NCI-H2029 (cell line): ENCODE data around the gene SSU72.
"Not testable (repeated sequence)": the region's sequence is repeated elsewhere in the genome, so short reads cannot be mapped to it uniquely, and the experiment has no call there.

Source experiments
- DNase-seq: peaks from one replicate; lab custom pipeline; 2025; lab: John Stamatoyannopoulos, UW

The SSU72 gene

DNA sequence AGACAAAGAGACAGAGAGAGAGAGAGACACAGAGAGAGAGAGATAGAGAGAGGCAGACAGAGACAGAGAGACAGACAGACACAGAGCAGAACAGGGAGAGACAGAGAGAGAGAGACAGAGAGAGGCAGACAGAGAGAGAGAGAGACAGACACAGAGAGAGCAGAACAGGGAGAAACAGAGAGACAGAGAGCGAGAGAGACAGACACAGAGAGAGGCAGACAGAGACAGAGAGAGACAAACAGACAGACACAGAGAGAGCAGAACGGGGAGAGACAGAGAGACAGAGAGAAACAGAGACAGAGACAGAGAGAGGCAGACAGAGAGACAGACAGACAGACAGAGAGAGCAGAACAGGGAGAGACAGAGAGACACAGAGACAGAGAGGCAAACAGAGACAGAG is 20.7 kb upstream of the SSU72 start:
- DNase-seq, result not testable (repeated sequence)

DNA sequence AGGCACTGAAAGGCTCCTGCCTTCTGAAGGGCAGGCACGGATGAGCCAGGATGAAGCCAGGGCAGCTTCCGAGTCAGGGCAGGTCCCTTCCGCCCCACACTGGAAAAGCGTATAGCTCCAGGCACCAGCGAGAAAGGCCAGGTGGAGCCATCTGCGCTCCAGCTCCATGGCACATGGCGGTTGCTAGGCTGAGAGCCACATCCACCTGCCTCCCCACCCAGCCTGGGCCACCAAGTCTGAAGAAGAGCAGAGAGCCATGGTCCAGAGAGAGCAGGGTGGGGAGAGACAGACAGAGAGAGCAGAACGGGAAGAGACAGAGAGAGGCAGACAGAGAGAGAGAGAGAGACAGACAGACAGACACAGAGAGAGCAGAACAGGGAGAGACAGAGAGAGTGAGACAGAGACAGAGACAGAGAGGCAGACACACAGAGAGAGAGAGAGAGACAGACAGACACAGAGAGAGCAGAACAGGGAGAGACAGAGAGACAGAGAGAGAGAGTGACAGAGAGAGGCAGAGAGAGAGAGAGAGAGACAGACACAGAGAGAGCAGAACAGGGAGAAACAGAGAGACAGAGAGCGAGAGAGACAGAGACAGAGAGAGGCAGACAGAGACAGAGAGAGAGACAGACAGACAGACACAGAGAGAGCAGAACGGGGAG is 20.1 kb upstream of the SSU72 start:
- DNase-seq, result no peak

DNA sequence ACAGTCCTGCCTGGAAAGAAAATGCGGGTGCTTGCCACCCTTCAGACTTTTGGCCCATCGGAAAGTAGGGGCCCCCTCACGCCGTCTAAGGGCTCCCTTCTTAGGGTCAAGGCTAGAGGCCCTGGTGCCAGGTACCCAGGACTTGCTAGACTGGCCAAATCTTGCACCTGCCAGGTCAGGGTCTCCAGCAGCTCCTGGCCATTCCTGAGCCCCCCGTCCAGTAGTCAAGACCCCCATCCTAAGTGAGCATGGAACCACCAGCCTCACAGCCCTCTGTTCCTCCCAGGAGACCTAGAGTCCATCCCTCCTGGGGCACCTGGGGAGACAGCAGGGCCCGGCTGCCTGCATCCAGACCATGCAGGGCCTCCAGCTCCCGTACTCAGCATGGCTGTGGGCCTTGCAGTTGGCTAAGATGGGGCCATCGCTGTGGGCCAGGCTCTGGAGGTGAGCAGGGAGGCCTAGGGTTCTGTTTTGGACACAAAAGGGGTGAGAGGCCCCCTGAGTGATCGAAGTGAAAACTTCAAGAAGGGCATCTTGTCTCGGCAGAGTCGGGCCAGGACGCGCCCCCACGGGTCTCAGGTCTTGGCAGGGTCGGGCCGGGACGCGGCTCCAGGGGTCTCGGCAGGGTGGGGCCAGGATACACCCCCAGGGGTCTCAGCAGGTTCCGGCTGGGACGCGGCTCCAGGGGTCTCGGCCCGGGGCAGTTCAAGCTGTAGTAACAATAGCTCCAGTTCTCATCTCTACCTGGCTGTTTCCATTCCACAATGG is 19.4 kb upstream of the SSU72 start:
- no peak for DNase-seq

DNA sequence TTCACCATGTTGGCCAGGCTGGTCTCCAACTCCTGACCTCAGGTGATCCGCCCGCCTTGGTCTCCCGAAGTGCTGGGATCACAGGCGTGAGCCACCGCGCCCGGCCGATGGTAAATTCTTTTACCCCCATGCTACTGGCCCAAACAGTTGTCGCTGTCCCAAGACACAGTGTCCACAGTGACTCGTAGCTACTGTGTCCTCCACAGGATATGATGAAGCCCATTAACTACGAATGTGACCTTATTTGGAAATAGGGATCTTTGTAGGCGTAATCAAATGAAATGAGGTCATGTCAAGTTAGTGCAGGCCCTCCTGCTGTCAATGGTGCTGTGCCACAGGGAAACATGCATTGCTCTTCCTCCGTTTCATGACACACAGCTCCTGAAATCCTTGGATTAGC is 16.8 kb upstream of the SSU72 start:
- no peak for DNase-seq

DNA sequence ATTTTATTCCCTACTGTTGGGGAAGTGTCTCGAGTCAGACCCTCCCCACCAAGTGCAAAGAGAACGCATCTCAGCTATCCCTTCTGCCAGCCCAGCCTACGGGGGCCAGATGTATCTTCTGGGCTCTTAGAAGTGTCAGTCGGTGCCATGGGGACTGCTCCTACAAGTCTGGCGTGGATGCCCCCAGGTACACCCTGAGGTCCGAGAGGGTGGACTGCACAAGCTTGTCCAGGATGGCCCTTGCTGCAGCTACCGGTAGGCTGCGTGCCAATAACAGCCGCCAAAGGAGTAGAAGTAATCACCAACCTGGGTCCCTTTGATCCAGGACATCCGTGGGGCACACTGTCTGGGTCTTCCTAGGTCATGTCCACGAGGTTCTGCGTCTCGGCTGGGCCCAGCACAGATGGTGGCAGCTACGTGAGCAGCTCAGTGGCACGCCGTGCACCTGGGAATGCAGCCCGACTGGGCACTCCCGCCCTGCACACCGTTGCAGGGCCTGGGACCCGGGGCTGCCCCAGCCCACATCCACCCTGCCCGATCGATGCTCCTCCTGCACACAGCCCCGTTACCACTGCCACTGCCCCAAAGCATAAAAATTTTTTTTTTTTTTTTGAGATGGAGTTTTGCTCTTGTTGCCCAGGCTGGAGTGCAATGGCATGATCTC is 8.8 kb upstream of the SSU72 start:
- no peak for DNase-seq

DNA sequence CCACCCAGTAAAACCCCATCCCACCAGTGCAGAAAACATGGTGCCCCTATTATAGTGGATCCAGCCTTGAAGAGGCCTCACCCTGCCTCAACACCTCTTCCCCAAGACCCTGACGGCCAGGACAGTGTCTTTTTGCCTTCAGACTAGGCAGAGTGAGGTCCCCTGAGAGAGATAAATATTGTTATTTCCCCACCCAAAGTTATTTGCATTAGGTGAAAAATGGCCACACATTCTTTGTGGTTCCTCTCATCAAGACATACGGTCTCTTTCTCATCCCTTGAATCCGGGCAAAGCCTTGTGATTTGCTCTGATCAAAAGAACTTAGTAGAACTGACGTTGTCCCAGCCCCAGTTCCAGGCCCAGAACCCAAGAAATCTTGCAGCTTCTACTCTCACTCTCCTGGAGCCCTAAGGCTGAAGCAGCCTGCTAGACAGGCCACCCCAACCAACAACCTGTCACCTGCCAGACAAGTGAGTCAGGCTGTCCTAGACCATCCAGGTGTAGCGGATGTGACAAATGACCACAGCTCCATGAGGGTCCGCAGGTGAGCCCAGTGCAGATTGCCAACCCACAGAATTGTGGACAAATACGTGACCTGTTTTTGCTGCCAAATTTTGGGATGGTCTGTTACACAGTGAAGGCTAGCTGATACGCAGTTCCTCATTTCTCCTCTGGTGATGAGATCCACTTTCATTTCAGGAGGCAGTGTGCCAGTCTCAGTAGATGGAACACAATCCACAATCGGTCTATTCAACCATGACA is 8.1 kb upstream of the SSU72 start:
- no peak for DNase-seq

DNA sequence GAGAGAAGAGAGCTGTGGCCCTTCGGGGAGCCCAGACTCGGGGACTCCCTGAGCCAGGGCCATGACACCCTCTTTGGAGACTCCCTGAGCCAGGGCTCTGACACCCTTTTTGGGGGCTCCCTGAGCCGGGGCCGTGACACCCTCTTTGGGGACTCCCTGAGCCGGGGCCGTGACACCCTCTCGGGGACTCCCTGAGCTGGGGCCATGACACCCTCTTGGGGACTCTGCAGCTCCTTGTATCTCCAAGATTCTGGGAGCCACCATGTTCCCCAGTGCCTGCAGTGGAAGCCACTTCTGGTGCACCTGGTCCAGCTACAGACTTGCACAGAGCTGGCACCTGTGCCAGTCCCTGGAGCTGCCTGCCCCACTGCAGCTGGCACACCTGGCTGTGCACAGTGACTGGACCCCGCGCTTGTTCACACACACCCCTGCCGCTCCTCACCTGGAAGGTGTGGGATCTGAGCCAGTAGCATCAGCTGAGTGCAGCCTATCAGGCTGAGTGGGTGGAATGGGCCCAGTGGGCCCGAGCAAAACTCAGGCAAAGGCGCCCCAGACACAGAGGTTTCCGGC is 3.8 kb upstream of the SSU72 start:
- DNase-seq, result no peak

DNA sequence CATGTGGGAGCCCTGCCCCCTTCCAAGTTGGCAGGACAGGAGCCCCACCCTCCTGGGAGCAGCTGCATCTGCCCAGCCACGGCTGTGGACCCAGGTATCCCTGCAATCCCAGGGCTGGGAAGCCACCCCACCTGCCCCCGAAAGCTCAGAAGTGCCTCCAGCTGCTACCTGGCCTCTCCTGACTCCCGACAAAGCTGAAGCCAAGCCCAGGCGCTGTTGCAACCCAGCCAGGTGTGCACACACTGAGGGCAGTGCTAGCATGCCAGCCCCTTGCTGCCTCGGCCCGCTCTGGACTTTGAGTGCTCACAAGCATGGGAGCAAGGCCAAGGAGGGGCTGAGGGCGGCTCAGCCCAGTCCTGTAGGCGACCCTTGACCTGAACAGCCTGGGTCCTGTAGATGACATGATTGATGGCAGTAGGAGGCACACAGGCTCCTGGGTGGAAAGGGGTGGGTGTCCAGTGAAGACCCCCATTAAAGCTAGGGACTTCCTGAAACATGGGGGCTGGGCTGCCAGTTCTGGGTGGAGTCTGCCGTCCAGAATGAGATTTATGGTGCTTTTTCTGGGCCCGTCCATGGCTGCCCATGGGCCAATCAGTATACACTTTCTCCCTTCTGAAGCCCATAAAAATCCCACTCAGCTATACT is 2.8 kb upstream of the SSU72 start:
- no peak for DNase-seq

DNA sequence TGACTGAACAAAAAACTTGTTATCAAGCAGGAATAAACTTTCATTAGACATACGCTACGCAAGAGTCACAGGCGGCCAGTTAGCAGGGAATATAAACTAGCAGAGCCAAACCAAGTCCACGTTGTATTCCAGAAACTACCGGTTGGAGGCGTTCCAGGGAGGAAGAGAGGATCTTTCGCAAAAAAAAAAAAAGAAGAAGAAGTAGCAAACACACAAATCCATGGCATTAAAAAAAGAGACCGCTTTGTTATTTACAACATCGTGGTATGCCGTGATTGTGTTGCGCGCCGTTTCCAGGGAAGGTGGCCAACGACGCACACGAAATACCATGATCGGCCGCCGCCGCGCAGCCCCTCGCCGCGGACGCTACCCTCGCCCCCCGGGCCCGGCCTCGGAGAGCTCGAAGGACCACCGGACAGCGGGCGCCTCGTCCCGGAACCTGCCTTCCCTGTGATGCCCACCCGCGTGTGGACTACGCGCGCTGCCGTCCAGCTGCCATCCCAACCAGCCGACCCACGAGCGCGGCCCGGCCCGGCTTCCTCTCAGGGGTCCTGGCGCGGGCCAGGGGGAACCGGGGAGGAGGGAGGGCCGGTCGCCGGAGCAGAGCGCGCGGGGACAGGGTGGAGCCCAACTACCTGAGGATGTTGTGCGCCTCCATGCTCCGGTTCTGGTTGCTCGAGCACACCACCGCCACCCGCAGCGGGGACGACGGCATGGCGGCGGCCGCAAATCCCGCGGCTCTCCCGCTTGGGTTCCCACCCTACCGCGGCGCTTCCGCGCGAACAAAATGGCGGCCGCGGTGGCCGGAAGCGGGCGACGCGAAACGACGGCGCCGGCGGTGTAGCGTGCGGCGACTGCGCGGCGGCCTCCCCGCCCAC is 581 bp downstream of the SSU72 start:
- DNase-seq, result peak; percentile 62

DNA sequence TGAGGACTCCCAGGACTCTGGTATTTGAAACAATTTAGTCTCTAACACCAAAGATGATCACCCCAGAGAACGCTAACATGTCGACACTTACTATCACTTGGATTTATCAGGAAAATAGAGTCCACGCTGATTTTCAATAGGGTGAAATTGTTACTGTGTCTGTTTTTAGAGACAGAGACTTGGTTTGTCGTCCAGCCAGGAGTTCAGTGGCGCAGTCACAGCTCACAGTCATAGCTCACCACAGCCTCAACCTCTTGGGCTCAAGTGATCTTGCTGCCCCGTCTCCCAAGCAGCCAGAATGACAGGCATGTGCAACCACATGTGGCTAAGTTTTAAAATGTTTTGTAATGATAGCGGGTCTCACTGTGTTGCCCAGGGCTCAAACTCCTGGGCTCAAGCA is 5.3 kb downstream of the SSU72 start:
- no peak for DNase-seq

DNA sequence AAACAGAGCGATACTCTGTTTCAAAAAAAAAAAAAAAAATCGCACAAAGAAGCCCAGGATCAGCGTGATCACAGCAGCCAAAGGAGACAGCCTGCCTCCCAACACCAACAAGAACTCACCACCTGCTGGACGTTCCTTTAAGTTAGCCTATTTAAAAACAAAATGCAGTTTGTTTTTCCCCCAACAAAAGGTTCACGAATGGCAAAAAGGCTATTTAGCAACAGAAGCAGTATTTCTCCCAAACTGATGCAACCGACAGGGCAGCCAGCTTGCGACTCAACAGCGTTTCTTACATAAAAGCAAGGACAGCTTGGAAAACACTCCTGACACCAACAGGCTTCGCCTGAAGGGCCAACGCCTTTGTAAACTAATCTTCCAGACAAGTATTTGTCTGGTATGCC is 6.8 kb downstream of the SSU72 start:
- DNase-seq, result no peak

DNA sequence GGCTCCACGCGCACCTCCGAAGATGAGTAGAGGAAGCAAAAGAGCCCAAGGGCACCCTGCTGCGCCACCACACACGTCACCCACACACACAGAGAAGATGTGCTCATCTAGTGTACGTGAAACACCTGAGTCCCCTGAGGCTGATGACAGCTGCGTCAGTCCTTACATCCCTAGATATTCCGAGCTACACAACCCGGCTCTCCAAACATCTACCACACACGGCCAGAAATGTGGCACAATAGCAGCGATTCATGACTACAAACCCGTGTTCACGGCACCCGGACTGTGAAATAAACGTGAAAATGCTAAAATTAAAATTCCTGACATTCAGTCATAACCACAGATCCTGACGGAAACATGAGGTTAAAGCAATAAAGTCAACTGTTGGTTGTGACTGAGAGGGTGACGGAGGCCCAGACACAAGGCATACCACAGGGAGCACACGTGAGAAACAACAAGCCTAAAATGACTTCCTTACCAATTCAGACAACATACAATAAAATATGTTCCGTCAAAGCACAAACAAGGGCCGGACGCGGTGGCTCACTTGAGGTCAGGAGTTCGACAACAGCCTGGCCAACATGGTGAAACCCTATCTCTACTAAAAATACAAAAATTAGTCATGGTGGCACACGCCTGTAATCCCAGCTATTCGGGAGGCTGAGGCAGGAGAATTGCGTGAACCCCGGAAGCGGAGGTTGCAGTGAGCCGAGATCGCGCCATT is 7.3 kb downstream of the SSU72 start:
- no peak for DNase-seq

DNA sequence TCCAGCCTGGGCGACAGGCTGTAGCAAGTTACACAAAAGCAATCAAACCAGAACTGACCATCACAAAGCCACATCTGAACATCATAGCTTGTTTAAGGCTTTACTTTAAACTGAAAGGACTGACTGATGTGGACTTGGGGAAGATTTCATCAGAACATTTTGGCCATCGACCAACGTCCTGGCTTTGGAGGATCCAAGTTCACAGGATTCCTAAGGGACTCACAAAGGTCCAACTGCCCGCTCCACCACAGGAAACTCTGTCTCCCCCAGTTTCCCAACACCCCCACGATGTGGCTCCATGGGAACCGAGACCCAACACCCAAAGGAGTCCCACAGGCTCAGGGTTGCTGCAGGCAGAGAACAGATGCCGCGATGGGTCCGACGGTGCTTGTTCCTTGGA is 9.3 kb downstream of the SSU72 start:
- no peak for DNase-seq

DNA sequence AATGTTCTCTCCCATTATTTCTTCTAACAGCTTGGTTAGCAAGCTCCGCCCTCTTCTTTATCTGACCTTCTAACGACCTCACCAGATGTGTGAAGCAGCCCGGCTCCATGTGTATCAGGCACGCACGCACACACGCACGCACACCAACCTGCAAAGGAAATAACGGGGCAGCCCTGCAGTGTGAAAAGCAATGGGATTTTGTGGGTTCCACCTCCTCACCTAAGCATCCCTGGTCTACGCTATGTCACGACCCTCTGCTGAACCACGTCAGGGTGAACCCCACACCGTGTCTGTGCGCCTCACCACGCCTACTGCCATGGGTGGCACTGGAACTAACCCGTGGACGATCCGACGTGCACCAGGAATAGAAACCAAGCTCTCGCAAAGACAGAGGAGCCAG is 10.4 kb downstream of the SSU72 start:
- no peak for DNase-seq

DNA sequence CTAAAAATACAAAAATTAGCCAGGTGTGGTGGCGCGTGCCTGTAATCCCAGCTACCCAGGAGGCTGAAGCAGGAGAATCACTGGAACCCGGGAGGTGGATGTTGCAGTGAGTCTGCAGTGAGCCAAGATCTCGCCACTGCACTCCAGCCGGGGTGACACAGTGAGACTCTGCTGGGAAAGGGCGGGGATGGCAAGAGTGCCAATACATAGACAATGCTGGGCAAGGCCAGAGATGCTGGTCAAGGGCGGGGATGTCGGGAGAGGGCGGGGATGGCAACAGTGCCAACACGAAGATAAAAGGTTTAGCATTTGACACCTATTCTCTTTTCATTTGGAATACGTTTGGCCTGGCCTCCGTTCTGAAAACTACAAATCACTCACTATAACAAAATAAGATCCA is 11.0 kb downstream of the SSU72 start:
- no peak for DNase-seq

DNA sequence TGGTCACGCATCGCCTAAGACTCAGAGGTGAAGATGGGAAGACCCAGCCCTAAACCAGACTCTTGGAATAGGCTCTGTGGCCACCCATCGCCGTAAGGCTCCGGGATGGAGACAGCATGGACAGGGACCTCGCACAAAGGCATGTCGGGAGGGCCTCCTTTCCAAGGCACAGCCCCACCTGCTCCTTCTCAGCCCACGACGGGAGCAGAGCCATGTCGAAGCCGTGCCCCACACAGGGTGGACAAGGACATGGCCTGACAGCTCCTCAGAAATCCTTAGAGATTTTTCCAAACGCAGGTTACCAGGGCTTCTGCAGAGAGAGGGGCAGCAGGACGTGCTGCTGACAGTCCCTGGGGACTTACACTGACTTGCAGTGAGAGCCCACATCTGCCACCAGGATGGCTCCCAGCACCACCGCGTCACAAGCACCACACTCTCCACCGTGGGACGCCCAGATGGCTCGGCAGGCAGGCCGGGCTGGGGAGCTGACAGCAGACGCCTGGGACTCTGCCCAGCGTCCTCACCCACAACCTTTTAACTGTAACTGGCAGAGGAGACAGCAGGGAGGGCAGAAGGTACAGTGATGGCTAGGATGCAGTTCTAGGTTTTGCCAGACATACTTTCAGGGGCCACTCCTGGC is 12.0 kb downstream of the SSU72 start:
- DNase-seq, result no peak

DNA sequence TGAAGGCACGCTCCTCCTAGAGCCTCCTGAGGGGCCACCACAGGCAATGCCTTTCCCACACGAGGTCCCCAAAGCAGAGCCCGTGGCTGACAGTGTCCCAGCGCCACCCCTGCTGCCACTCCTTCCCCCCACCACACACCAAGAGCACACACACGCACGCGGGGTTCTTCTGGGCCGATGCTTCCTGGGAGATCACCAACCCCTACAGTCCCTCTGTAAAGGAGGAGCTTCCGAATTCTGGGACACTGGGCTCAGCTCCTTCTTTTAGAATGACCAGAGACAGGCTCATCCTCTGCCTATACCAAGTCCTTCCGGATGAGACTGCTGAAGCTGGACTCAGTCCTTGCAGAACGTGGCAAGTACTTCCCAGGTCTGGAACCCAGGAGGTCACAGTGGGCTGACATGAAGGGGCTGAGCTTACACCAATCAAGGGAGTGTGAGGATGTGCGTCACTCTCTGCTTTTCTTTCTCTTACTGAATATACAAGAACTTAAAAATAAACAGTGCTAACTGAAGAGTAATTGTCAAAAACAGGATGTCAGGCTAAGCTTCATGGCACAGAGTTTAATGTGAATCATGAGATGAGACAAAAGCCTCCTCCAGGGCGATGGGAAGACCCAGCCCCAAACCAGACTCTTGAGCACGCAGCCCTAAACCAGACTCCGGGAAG is 12.7 kb downstream of the SSU72 start:
- no peak for DNase-seq

DNA sequence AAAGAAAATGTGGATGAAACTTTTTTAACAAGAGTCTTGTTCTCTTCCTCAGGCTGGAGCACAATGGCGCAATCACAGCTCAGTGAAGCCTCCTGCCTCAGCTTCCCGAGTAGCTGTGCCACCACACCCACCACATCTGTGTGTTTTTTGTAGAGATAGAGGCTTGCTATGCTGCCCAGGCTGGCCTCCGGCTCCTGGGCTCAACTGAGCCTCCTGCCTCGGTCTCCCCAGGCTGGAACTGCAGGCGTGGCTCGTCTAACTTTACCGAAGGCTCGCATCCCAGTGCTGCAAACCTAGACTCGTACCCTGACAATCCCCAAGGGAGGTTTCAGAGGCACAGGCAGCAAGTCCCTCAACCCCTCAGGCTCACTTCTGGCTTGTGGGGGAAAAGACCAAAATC is 14.5 kb downstream of the SSU72 start:
- no peak for DNase-seq

DNA sequence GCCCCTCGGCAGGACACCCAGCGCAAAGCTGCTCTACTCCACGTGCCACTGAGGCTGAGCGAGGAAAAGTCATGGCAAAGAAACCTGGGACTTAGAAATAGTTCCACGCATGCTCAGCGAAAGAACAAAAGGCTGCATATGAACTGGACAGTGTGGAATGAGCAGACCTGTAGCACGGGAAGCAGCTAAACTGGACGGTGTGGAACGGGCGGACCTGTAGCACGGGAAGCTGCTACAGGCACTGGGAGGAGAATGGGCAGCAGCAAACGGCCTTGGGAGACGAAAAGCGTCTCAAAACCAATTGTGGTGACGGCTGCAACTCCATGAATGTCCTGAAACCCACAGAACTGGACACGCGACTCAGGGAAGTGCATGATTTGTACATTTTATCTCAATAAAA is 15.6 kb downstream of the SSU72 start:
- no peak for DNase-seq
